Middle frontal gyrus (tissue), 1 donor: Measurements from ENCODE around the gene FSHB.
"Not testable (repeated sequence)": the region's sequence is repeated elsewhere in the genome, so short reads cannot be mapped to it uniquely, and the experiment has no call there.

Experiments used
- DNase-seq: peaks from one replicate; pipeline ENCODE4 v3.0.0-alpha.2; 2015; ENCODE audit warnings: low spot score; ENCODE audit errors: extremely low spot score

Gene FSHB

GRCh38 chr11:30230714-30231113 is at the start of gene FSHB:
TSS of gene FSHB (plus strand) at chr11:30231014. CDS start at chr11:30231903, 889 bp downstream.
- no peak for DNase-seq

- DNase-seq, result no peak
Measured at GRCh38 chr11:30186748-30187147, 44.1 kb upstream of the FSHB start.

- no peak for DNase-seq
Measured at GRCh38 chr11:30192620-30193019, 38.2 kb upstream of the FSHB start.

DNA sequence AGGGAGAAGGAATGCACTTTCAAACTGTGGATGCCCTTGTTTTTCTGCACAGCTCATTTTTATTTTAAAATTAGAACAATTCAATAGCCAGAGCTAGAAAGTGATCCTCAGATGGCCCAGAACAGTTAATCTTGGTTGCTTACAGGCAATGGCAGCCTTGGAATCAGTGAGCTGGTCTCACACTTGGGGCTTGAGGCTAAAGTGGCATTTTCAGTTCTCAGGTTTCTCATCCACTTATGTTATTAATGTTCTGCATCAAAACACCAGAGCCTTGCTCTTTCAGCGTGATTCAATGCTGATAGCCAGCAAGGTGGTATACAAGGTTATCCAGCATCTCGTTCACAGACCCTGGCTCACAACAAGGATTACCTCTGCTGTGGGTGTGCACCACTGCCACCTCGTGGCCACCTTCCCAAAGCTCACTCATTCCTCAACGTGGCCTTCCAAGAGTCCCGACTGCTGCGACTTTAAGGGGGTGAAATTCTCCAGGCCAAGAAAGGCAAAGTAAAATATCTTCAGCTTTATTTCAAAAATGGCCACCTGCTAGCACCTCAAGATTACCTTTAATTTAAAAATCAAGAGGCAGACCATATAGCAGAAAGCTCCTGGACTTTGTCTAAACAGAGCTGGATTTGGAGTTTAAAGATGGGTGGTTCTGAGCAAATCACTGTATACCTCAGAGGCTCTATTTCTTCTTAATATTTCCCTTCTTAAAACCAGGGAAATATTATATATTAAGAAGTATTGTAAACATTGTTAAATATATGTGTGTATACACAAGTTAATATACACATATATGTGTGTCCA is 34.2 kb upstream of the FSHB start:
- peak; percentile 5 for DNase-seq

GRCh38 chr11:30197869-30198268 is 32.9 kb upstream of the FSHB start:
- no peak for DNase-seq

DNA sequence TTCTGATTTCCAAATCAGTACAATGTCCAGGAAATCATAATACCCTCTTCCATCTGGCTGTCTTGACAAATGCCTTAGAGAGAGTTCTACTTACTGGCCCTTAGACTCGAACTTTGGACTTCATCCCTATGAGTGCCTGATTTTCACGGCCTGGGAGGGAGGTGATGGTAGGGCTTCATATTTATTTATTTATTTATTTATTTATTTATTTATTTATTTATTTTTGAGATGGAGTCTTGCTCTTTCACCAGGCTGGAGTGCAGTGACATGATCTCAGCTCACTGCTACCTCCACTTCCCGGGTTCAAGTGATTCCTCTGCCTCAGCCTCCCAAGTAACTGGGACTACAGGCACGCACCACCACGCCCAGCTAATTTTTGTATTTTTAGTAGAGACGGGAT is 27.8 kb upstream of the FSHB start:
- not testable (repeated sequence) for DNase-seq

- DNase-seq, result no peak
Measured at GRCh38 chr11:30203850-30204249, 27.0 kb upstream of the FSHB start.

- no peak for DNase-seq
Measured at GRCh38 chr11:30206249-30206996, 24.4 kb upstream of the FSHB start.

DNA sequence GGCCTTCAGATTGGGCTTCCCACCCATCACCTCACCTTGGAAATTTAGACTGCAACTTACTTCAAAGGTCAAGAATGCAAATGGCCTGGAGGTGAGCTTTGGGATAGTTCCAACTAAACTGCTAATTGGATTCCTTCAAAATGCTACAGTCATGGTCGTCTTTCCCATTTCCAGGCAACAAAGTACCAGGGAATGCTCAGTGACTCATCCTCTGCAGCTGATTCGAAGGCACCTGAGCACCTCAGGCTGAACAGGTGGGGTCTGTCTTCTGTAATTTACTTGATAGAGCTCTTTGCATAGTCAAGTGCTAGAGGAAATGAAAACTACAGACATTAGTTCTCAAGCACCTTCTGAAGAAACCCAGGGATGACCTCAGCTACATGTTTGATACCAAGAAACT is 20.5 kb upstream of the FSHB start:
- DNase-seq, result no peak

- no peak for DNase-seq
Measured at GRCh38 chr11:30216534-30216933, 14.3 kb upstream of the FSHB start.

- DNase-seq, result no peak
Measured at GRCh38 chr11:30218278-30218677, 12.5 kb upstream of the FSHB start.

DNA sequence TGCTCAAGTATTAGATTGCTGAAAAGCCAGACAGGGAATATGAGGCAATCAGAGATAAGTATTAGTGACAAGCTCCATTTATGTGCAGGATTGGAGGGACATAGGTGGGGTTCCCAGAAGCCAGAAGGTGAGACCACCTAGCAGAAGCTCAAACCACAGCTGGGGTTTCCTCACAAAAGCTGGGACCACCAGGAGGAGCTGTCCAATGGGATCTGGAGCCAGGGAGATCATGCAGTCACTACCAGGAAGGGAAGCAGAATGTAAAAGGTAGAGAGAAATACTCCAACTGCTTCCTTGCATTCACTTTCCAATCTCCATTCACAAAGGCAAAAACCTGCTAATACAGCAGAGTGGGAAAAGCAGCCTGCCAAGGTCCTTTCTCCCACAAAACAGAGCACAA is 5.2 kb upstream of the FSHB start:
- DNase-seq, result no peak

DNA sequence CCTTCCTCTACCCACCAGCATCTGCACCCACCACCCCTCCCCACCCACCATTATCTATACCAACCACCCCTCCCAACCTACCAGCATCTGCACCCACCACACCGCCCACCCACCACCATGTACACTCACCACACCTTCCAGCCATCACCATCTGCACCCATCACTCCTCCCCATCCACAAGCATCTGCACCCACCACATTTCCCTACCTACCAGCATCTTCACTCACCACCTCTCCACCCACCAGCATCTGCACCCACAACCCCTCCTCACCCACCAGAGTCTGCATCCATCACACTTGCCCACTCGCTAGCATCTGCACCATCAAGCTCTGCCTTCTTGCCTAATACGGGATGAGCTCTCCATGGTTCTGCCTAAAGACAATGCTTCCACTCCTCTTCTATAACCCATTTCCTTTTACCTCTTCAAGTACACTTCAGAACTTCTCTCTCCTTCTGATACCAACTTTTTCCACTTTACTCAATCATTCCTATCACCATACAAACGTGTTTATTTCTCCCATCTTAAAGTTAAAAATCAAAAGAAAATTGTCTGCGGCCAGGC is 2.4 kb upstream of the FSHB start:
- no peak for DNase-seq

DNA sequence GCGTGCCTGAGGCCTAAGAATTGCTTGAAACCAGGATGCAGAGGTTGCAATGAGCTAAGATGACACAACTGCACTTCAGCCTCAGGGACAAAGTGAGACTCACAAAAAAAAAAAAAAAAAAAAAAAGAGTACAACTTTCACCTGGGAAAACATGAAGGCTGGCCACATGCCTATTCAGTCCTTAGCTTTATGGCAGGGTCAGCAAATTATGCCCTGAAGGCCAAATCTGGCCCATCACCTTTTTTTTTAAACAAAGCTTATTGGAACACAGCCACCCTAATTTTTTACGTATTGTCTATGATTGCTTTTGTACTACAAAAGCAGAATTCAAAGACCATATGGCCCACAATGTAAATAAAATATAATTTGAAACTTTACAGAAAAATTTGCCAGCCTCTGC is 8.2 kb downstream of the FSHB start:
- DNase-seq, result no peak

GRCh38 chr11:30244265-30244664 is 13.5 kb downstream of the FSHB start:
- peak; percentile 9 for DNase-seq

DNA sequence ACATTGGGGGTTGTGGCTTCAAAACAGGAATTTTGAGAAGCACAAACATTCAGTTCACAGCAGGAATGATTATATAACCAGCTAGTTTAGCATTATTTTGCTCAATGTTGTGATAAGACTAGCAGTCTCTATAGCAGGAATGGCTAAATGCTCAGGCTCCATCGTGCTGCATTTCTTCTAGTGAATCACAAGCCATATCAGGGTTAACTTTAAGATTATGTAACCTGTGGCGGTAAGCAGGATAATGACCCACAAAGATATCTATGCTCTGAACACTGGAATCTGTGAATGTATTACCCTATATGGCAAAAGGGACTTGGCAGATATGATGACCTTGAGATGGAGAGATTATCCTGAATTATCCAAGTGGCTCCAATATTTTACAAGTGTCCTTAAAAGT is 14.8 kb downstream of the FSHB start:
- DNase-seq, result no peak

GRCh38 chr11:30254307-30255298 is 23.8 kb downstream of the FSHB start:
- no peak for DNase-seq

- no peak for DNase-seq
Measured at GRCh38 chr11:30255637-30256036, 24.8 kb downstream of the FSHB start.

DNA sequence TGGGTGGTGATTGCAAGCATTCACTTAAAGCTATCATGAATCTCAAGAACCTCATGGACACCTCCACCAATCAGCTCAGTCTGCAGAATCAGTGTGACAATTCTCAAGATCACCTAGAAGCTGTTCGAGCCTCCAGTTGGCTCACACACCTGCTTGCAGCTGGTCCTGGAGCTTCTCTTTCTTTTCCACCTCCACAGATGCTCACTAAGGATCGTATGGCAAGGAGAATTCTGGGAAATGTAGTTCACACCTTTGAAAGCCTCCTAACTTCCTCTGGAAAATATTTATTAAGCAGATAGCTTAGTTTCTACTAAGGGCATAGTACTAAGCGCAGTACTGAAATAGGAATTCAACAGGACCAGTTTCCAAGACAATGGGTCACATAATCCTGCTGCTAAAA is 26.2 kb downstream of the FSHB start:
- no peak for DNase-seq

DNA sequence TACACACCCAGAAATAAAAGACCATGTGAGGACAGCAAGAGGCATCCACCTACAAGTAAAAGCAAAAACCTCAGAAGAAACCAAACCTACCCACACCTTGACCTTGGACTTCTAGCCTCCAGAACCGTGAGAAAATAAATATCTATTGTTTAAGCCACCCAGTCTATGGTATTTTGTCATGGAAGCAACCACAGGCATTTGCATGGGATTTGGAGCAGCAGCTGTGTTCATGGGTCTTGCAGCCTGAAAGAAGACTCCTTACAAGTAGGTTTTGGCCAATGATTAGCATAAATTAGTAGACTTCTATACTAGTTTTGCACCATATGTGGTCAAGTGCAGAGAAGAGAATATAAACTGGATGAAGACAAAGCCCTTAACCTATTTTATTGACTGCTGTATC is 27.9 kb downstream of the FSHB start:
- no peak for DNase-seq

DNA sequence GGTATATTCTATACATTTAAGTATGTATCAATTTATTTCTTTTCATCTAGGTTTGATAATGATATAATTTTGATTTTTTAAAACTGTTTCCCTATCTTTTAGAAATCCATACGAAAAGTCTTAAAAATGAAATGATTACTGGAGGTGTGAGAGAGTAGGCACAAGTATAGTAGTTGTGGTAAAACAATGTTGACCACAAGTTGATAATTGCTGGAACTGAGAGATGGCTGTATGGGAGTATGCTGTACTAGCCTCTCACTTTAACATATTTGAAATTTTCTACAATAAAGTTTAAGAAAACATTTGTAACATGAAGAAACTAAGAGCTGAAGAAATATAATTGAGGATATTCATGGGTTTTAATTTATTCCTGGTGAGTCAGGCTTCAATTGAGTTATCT is 30.0 kb downstream of the FSHB start:
- DNase-seq, result no peak
